HL-60/S4 treated with phorbol 12-myristate 13-acetate at 8.2 ng/mL for 4 days and 3 days (cell line): ENCODE data around the gene MGAT4A.

Experiments
- in situ Hi-C: fragments of 300-500 bp; cut with MboI; formaldehyde crosslinking; loops from 2 replicates; pipeline ENCODE4 v1.15.0; 2022; ENCODE audit warnings: low sequenced_read_pairs

MGAT4A gene

DNA sequence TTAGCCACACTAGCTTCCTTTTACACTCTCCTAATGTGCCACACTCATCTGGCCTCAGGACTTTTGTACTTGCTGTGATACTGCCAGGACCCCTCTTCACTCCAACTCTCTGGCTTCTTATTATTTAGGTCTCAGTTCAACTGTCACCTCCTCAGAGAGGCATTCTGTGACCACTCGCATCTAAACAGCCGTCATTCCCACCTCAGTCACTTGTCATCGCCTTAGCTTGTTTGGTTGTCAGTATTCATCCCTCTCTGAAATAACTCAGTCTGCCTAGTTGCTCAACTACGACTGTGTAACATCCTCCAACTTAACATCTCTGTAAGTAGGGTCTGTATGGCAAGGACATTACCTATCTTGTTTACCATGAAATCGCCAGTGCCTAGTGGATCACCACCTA, 27.2 kb downstream of the MGAT4A start:
- in situ Hi-C loops = no loop called here

GRCh38 chr2:98702858-98703620, 27.9 kb downstream of the MGAT4A start:
- in situ Hi-C loops = no loop called here

- in situ Hi-C loops = no loop called here
These were observed 28.7 kb downstream of the MGAT4A start for GRCh38 chr2:98702127-98702802.

- in situ Hi-C loops = no loop called here
These were observed 29.7 kb downstream of the MGAT4A start for GRCh38 chr2:98701230-98701629.

DNA sequence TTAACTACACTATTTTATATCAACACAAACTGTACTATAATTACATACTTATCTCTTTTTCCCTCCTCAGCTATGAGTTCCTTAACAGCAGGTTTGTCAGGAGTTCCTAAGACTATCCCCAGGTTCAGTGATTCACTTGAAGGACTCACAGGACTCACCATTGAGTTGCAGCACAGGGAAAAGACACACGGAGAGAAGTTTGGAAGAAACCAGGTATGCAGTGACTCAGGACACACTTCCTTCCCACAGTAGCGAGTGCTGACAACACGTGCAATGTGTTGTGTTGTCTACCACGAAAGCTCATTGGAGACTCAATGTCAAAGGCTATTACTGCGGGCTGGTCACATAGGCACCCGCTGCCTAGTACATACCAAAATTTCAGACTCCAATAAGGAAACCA, 32.0 kb downstream of the MGAT4A start:
- in situ Hi-C loops = no loop called here

GRCh38 chr2:98697651-98698337, 33.1 kb downstream of the MGAT4A start:
- in situ Hi-C loops = no loop called here

GRCh38 chr2:98696200-98696599, 34.7 kb downstream of the MGAT4A start:
- in situ Hi-C loops = no loop called here

DNA sequence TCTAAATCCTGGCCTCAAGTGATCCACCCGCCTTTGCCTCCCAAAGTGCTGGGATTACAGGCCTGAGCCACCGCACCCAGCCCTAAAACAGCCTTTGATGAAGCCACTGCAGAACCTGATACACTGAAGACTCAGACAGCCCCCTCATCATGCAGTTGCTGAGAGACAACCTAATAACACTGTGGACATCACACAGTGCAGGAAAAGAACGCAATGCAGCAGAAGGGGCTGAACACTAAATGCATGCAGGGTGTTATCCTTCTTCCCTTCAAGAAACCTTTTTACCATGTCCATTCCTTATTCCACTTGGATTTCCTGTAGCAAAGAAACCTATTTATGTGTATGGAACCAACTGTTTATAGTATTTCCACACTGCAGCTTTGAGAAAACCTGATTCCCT, 35.7 kb downstream of the MGAT4A start:
- in situ Hi-C loops = no loop called here

- in situ Hi-C loops = no loop called here
These were observed 37.5 kb downstream of the MGAT4A start for GRCh38 chr2:98693477-98693876.

DNA sequence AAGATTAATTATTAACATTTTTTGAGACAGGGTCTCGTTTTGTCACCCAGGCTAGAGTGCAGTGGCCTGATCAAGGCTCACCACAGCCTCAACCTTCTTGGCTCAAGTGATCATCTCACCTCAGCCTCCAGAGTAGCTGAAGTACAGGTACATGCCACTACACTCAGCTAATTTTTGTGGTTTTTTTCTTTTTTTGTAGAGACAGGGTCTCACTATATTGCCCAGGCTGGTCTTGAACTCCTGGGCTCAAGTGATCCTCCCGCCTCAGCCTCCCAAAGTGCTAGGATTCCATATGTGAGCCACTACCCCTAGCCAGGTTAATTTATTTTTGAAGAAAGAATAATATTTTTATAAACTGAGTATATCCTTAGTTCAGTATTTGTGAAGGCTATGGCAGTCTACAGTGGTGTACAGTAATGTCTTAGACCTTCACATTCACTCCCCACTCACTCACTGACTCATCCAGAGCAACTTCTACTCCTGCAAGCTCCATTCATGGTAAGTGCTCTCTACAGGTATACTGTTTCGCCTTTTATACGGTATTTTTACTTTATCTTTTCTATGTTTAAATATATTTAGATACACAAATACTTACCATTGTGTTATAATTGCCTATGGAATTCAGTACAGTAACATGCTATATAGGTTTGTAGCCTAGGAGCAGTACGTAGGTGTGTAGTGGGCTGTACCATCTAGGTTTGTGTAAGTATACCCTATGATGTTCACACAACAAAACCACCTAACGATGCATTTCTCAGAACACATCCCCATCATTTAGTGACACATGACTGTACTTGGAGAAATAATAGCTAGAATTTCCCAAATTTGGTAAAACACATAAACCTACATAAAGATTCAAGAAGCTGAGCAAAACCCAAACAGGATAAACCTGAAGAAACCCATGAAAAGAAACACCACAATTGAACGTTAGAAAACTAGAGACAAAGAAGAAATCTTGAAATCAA, 38.6 kb downstream of the MGAT4A start:
- in situ Hi-C loops = no loop called here

DNA sequence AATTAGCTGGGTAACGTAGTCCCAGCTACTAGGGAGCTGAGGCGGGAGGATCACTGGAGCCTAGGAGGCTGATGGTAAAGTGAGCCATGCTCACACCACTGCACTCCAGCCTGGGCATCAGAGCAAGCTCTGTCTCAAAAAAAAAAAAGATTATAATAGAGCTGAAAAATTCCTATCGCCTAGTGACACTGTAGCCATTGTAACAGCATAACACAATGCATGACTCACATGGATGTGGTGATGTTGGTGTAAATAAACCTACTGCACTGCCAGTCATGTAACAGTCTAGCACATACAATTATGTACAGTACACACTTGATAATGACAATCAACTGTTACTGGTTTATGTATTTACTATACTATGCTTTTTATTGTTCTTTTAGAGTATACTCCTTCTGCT, 39.6 kb downstream of the MGAT4A start:
- in situ Hi-C loops = no loop called here

GRCh38 chr2:98685930-98686887, 44.7 kb downstream of the MGAT4A start:
- in situ Hi-C loops = no loop called here

DNA sequence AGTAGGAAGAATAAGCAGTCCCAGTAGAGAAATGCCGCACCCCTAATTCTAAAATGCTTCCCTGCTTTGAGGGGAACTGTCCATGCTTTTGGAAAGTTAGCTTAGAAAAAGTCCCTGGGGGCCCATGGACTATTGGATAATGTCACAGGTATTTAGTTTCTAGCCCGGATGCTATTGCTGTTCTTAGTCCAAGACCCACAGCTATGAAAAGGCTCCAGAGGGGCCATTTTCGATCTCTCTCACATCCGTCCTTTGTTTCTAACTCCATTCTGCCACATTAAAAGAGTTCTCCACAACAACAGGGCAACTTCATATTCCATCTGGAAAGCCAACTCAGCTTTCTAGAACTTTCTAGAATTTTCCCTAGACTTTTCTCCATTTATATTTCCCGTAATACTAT, 47.2 kb downstream of the MGAT4A start:
- in situ Hi-C loops = no loop called here

- in situ Hi-C loops = no loop called here
These were observed 54.2 kb downstream of the MGAT4A start for GRCh38 chr2:98676742-98677141.

- in situ Hi-C loops = no loop called here
These were observed 56.5 kb downstream of the MGAT4A start for GRCh38 chr2:98674233-98674964.

- in situ Hi-C loops = no loop called here
These were observed 61.3 kb downstream of the MGAT4A start for GRCh38 chr2:98669675-98670074.

- in situ Hi-C loops = no loop called here
These were observed 65.3 kb downstream of the MGAT4A start for GRCh38 chr2:98665677-98666076.

GRCh38 chr2:98664323-98664722, 66.6 kb downstream of the MGAT4A start:
- in situ Hi-C loops = no loop called here

DNA sequence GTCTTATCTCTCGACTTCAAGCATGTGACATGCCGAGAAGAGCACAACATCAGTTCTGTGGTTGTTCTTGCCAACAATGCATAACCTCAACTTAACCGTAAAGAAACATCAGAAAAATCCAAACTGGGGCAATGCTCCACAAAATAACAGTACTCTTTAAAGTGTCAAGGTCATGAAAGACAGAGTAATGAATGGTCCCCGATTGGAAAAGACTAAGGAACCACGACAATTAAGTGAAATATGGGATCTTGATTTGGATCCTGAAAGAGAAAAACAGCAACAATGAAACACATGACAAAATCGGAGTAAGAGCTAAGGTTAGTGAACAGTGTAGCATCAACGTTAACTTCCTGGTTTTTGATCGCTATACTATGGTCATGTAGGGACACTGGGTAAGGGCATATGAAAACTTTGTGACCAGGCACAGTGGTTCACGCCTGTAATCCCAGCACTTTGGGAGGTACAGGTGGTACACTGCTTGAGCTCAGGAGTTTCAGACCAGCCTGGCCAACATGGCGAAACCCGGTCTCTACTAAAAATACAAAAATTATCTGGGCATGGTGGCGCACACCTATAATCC, 67.3 kb downstream of the MGAT4A start:
- in situ Hi-C loops = no loop called here
